GM12865 (cell line): ENCODE measurements around the gene ZIC1.

Source experiments
- DNase-seq: peaks from one replicate; pipeline ENCODE4 v3.0.0; 2010; ENCODE audit warnings: low read depth
- H3K4me3 ChIP-seq: 2 replicates; pipeline ENCODE4 v1.5.1; 2011; ENCODE audit warnings: mild to moderate bottlenecking, low read depth, low read length, control low read depth
- TF ChIP-seq, protein P1 (sequence below): IDR thresholded peaks from 2 replicates; pipeline ENCODE4 v1.5.1; 2011; ENCODE audit warnings: low read length, control low read depth, low read depth, inconsistent platforms; ENCODE audit not compliant: insufficient read depth; ENCODE audit errors: missing control alignments

Gene ZIC1

DNA sequence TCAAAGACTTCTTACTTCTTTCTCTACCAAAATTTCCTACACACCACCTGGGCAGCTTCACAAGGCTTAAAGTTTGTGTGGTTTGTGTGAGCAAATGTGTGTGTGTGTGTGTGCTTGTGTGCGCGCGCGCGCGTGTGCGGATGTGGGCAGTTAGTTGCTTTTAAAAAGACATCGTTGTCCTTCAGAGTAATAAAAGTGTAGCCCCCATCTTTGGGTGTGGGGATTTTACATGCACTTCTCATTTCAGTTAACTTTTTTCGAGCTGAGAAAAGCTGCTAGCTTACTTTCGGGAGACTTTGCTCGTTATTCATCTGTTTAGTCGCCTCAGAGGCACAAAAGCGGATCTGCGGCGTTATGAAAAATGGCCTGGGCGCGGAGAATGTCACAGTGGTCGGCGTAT, 38.8 kb upstream of the ZIC1 start:
- TF ChIP-seq, protein P1, sequence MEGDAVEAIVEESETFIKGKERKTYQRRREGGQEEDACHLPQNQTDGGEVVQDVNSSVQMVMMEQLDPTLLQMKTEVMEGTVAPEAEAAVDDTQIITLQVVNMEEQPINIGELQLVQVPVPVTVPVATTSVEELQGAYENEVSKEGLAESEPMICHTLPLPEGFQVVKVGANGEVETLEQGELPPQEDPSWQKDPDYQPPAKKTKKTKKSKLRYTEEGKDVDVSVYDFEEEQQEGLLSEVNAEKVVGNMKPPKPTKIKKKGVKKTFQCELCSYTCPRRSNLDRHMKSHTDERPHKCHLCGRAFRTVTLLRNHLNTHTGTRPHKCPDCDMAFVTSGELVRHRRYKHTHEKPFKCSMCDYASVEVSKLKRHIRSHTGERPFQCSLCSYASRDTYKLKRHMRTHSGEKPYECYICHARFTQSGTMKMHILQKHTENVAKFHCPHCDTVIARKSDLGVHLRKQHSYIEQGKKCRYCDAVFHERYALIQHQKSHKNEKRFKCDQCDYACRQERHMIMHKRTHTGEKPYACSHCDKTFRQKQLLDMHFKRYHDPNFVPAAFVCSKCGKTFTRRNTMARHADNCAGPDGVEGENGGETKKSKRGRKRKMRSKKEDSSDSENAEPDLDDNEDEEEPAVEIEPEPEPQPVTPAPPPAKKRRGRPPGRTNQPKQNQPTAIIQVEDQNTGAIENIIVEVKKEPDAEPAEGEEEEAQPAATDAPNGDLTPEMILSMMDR, result no peak
- H3K4me3 ChIP-seq, result no peak overlapping the region
- DNase-seq, result no peak

DNA sequence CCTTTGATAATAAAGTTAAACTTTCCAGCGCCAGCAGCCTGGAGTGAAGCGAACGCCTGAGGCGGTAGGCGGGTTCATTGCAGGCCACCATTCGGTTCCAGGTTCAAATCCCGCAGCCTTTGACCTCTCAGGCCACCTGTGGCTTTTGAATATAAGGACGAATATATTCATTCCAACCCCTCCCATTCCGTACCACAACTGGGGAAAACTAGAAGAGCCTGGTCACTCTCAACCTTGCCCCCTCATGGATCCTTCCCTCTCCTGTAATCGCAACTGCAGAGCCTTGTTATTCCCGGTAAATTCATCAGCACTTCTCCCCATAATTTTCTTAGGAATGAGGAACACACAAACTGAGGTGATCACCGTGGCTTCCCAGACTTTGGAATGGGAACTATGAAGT, 38.0 kb upstream of the ZIC1 start:
- no peak overlapping the region for H3K4me3 ChIP-seq
- no peak for DNase-seq
- TF ChIP-seq, protein P1, result no peak

DNA sequence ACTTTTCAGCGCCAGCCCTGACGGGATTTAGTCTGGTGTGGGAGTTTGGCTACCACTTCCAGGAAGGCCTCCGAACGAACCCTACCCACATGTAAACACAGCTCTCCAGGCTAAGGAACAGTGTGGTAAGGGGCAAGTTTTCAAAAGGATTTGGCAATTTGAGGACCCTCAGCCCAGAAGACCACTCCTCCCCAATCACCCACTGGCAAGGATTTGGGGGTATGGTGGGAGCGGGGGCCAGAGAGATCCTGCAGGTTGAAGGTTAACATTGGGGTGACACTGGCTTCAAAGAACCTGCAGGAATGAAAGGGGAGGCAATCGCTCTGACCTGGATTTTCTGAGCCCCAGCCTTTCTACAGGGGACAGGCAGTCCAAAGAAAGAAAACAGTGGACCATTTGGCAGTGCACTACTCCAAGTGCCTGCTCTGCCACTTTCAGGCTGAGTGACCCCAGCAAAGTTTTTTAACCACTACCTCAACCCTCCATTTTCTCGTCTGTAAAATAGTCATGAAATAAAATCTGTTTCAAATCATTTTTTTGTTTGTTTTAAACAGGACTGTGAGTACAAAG, 37.3 kb upstream of the ZIC1 start:
- TF ChIP-seq, protein P1, result no peak
- DNase-seq, result no peak
- no peak overlapping the region for H3K4me3 ChIP-seq

DNA sequence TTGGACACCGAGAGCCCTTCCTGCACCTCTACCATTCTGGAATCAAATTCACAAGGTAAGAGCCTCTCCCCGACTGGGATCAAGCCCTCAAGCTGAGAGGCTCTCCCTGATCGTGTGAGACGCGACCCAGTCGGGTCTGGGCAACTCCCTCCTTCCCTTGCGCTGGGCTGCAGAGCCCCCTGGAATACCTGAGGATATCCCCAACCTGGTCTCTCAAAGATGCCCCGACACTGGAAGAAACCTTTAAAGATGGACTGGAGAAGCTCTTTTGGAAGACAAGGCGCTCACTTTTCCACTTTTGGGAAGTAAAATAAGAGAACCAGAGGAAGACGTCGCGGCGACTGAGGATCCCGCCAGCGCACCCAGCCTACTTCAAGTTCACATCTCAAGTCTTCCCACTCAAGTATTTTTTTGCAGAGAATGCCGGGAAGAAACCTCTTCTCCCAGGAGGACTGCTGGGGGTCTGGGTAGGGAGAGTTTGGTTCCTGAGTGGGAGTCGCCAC, 36.6 kb upstream of the ZIC1 start:
- TF ChIP-seq, protein P1, result no peak
- no peak for DNase-seq
- H3K4me3 ChIP-seq, result no peak overlapping the region

DNA sequence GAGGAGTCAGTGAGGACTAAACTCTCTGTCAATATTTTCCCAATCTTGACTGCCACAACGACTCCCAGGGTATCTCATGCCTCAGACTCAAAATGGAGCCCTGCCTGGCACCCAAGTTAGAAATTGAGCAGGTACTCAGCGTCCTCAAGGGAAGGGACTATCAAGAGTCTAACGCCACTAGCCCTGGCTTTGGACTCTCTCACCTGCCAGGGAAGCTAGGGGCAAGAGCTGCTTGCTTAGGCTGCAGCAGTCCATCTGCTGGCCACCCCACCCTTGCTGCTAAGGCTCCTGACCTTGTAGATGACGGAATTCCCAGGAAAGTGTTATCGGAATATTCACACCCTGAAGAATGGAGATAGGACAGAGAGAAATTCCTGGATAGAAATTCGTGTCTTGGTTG, 35.9 kb upstream of the ZIC1 start:
- TF ChIP-seq, protein P1, result no peak
- no peak for DNase-seq
- H3K4me3 ChIP-seq, result no peak overlapping the region

DNA sequence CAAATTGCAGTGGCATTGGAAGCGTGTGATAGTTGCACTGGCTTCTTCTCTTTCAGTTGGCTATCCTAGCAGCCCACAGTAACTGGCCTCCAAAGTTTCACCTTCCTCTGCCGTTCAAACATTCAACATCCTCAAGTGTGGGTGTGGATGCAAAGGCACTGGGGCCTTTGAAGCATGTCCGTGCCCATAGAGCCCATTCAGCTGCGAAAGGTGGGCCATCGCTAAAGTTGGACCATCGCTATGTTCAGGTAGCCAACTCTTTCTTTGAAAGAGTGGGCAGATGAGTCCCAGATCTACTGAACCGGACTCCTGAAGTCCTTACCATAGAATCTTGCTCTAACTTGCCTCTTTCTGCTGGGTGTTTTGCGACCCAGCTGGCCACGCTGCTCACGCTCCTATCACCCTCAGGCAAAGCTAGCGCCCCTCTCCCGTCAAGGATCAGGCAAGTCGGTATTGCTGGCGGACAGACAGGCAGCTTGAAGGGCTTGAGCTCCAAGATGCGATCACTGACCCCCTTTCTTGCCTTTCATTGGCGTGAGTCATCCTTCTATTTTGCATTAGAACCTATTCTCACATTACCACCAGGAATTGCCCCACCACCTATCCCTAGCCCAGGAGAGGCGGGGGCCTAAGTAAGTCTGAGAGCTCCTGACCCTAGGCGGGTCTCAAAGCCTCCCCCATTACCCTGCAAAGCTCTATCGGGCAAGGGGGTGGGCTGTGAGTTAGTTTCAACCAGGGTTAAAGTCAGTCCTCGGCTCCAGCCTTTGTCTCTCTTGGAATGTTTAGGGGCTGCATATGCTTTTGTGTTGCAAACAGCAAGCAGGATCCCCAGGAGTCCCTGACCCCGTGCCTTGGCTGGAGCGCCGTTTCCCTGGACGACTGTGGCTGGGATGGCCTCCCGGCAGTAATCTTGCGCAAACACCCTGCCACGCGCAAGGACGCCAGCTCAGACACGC, 31.5 kb upstream of the ZIC1 start:
- TF ChIP-seq, protein P1, result no peak
- no peak overlapping the region for H3K4me3 ChIP-seq
- DNase-seq, result no peak

DNA sequence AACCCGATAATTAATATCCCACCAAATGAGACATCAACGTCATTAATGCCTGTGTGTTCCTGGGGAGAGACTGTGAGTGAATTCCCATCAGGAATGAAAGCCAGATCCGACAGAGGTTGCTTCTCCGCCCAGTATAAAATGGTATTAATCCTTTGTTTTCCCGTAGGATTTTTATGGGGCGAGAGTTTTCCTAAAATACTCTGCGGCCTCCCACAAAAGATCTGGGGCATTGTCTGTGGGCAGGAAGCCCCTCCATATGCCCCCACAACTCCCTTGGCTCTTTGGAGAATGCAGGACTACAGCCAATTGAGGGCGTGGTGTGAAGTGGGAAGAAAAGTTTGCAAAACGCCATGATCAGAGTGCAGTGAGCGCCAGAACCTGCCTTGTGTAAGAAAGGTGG, 29.5 kb upstream of the ZIC1 start:
- H3K4me3 ChIP-seq, result no peak overlapping the region
- TF ChIP-seq, protein P1, result no peak
- no peak for DNase-seq
